SIG-M5 (cell line): ENCODE results near the gene TMEM217.

Source experiments
- DNase-seq: peaks from one replicate; lab custom pipeline; 2025; lab: John Stamatoyannopoulos, UW

Gene TMEM217

GRCh38 chr6:37168811-37169495 is 89.0 kb downstream of the TMEM217 start:
- no peak for DNase-seq

- DNase-seq, result no peak
Observed at GRCh38 chr6:37168163-37168758, 89.7 kb downstream of the TMEM217 start.

GRCh38 chr6:37162740-37163139 is 95.2 kb downstream of the TMEM217 start:
- DNase-seq, result no peak
